D721Med (cell line): ENCODE results near the gene ANO1.

Source experiments
- DNase-seq: peaks from one replicate; pipeline ENCODE4 v3.0.0; 2011; ENCODE audit warnings: low spot score; ENCODE audit not compliant: insufficient read length
- FAIRE-seq: peaks from 2 replicates; lab custom pipeline; 2011; peaks lifted over from hg19 to GRCh38; lab: Jason Lieb, UNC
- TF ChIP-seq, protein P1 (sequence below): IDR thresholded peaks from 2 replicates; pipeline ENCODE4 v1.5.1; 2012; ENCODE audit warnings: mild to moderate bottlenecking, control low read depth; ENCODE audit not compliant: insufficient read depth; ENCODE audit errors: missing control alignments

Gene ANO1

DNA sequence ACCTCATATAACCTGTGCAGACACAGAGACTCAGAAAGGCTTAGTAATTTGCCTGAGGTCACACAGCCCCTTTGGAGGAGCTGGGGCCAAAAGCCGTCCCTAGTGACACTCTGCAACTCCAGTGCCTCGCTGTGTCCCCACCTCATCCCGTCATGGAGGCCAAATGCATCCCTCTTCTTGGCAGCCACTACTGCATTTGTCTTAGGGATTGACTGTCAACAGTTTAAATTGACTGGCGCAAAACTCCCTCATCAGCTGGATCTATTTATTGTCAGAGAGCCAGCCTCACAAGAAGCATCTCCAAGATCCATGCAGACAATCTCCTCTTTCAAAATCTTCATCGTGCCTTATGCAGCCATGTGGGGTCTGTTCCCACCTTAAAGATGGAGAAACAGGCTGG is 35.7 kb downstream of the ANO1 start:
- FAIRE-seq = no peak

DNA sequence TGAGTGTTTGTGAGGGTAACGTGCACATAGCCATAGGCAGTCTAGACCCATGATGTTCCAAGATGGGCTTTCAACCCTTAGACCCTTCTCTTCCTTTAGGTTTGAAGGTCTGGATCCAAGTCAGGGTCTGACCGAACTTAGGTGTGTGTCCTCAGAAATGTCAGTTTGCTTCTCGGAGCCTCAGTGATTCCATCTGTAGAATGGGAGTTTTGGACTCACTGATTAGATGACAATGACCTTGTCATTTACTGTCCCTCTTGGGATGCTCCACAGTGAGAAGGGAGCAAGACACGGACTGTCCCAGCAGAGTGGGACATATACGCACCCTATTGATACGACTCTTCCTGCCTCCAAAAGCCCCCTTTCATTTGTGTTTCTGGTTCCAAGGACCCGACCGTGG is 37.7 kb downstream of the ANO1 start:
- no peak for FAIRE-seq
- no peak for DNase-seq
- TF ChIP-seq, protein P1, sequence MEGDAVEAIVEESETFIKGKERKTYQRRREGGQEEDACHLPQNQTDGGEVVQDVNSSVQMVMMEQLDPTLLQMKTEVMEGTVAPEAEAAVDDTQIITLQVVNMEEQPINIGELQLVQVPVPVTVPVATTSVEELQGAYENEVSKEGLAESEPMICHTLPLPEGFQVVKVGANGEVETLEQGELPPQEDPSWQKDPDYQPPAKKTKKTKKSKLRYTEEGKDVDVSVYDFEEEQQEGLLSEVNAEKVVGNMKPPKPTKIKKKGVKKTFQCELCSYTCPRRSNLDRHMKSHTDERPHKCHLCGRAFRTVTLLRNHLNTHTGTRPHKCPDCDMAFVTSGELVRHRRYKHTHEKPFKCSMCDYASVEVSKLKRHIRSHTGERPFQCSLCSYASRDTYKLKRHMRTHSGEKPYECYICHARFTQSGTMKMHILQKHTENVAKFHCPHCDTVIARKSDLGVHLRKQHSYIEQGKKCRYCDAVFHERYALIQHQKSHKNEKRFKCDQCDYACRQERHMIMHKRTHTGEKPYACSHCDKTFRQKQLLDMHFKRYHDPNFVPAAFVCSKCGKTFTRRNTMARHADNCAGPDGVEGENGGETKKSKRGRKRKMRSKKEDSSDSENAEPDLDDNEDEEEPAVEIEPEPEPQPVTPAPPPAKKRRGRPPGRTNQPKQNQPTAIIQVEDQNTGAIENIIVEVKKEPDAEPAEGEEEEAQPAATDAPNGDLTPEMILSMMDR = no peak

More for the DNA sequence above, 35.7 kb downstream of the ANO1 start:
- DNase-seq = no peak
- TF ChIP-seq, protein P1 = no peak

DNA sequence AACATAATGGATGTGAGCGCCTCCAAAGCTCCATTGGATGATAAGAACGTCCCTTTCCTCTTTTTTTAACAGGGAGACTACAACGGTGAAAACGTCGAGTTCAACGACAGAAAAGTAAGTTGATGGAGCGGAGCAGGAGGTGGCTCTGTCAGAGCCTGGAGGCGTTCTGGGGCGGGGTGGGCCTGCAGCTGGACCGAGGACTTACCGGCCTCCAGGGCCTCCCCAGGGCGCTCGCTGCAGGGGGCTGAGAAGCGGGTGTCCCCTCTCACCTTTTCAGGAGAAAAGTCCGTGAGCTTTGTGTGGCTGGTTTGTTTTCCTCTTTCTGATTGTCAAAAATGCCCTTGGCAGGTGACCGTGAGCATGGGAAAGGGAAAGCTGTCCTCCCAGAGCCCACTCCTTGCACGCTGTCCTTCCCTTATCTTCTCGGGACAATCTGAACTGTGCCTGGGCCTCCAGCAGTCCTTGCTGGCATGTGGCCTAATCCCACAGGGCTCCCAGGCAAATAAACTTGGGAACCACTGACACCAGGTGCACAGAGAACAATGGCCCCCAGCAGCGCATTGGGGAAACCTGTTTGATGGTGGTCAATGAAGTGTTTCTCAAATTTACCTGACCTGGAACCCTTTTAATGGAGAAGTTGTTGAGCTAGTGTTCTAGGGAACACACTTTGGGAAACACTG is 38.4 kb downstream of the ANO1 start:
- FAIRE-seq (no peak), DNase-seq (no peak)
- TF ChIP-seq, protein P1 = no peak

DNA sequence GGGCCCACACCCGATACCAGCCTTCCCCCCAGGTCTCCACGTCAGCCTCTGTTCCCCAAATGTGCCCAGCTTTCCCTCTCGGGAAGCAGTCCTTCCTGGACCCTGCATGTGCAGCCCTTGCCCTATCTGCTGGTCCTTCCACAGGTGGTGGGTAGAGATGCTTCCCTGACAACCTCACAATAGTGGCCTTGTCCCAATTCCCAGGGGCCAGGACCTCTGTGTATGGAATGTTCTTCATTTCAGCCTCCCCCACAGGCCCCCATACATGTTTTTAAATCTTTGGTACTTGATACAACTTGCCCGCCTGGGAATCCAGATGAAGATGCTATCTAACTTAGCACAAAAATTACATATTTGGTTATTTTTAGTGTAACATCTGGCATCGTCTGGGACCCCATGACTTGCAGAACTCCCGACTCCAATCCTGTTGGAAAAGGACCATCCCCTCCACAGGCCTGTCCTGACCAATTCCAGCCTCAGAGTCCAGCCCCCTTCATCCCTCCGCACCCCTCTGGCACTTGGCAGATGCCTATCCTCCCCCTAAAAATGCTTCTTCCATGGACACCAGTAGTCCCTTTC is 39.5 kb downstream of the ANO1 start:
- no peak for FAIRE-seq
- TF ChIP-seq, protein P1 = no peak
- no peak for DNase-seq

DNA sequence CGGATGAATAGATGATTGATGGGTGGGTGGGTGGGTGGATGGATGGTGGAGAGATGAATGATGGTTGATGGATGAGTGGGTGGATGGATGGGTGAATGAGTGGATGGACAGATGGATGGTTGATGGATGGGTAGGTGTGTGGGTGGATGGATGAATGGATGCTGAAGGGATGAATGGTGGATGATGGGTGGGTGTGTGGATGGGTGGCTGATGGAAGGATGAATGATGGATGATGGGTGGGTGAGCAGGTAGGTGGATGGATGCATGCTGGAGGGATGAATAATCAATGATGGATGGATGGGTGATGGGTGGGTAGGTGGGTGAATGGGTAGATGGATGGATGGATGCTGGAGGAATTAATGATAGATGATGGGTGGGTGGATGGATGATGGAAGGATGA is 40.5 kb downstream of the ANO1 start:
- FAIRE-seq (no peak), DNase-seq (no peak)
- TF ChIP-seq, protein P1 = no peak

DNA sequence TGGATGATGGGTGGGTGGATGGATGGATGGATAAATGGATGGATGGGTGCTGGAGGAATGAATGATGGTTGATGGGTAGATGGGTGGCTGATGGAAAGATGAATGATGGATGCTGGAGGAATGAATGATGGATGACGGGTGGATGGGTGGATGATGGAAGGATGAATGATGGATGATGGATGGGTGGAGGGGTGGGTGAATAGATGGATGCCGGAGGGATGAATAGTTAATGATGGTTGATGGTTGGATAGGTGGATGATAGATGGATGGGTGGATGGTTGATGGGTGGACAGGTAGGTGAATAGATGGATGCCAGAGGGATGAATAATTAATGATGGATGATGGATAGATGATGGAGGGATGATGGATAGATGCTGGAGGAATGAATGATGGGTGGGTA is 41.4 kb downstream of the ANO1 start:
- FAIRE-seq (no peak), DNase-seq (no peak)
- TF ChIP-seq, protein P1 = no peak

DNA sequence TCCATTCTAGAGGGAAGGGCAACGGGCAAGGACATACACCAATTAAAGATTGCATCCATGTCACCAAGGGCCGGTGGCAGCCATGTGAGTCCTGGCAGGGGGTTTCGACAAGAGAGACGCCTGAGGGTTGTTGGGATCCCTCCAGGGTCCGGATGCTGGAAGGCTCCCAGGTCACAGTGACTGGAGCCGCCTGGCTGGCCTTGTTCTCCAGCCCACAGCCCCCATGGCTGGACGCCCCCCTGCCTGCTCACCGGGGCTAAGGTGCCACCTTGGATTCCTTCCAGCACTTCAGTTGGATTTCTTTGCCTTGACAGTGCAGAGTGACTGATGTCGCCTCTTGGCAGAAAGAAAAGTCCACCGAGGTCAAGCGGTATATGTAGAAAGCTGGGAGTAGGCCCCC is 42.6 kb downstream of the ANO1 start:
- DNase-seq (no peak), FAIRE-seq (no peak)
- TF ChIP-seq, protein P1 = no peak
